A549 treated with DMSO at 1 μM for 4 hours (cell line): Measurements from ENCODE around the gene CLNS1A. TPM values are rescaled to one million over a fixed set of nuclear protein-coding genes. Genes with fewer than 3 reads are reported as not detected.

Experiments used
- total RNA-seq: library from RNA; stranded (reverse); fragments of 200-300 nt; extraction: Qiagen RNA extraction; gene quantifications from 5 replicates; pipeline ENCODE4 v1.2.3, GENCODE V29; 2022; ENCODE audit warnings: low read depth

Gene CLNS1A, protein sequence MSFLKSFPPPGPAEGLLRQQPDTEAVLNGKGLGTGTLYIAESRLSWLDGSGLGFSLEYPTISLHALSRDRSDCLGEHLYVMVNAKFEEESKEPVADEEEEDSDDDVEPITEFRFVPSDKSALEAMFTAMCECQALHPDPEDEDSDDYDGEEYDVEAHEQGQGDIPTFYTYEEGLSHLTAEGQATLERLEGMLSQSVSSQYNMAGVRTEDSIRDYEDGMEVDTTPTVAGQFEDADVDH
- total RNA-seq = 151 to 186 TPM (median 166 TPM) in 5 replicates

DNA sequence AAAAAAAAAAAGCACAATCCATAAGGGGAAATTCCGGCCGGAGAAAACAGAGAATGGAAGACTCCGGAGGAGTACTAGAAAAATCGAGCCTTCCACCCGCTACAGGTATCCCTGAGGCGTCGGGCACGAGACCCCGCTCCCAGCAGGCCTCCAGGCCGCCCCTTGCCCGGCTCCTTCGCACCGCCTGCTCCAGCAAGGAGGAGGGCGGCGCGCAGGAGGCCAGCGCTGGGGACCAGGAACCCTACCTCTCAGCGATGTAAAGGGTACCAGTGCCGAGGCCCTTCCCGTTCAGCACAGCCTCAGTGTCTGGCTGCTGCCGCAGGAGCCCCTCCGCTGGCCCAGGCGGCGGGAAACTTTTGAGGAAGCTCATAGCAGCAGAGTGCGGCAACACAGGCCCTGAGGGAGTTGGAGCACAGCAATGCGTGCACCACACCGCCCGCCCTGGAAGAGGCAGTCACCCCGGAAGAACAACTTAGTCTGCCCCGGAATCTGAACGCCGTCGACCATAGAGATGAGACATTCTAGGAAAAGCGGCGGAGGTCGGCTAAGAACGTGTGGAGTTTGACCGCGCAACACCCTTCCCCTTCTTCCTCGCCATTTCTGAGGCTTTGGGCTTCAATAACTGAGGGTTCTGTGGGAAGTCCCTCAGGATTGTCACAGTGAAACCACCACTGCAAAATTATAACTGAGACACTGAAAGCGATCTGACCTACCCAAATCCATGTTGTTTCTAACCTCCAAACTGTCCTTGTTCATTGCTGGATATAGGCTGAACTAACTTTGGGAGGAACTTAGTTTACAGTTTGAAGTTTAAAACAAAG, at the start of gene CLNS1A:
Gene CLNS1A, minus strand, starts transcription at position 450 of the 821 bp plus-strand sequence. Its CDS starts 80 bp downstream, at position 370.

DNA sequence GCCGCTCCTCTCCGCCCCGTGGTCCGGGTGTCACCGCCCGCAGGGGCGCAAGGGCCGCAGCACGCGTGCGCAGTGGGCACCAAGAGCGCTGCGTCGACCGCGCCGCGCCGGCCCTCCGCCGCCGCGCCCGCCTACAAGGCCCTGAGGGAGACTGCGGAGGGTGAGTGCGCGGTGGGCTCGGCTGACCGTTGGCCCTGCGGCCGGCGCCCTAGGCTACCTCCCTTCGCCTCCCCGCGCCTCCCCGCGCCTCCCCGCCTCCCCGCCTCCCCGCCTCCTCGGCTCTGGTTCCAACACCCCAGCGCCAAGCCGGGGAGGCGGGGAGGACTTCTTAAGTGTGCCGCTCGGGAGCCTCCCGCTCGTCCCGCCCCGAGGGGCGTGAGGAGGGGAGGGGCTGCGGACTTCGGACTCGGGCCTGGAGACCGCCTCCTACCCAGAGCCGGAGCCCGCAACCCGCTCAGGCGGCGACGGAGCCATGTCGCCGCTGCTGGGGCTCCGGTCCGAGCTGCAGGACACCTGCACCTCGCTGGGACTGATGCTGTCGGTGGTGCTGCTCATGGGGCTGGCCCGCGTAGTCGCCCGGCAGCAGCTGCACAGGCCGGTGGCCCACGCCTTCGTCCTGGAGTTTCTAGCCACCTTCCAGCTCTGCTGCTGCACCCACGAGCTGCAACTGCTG, 47.9 kb downstream of the CLNS1A start, which contains the start of gene AQP11:
Gene AQP11, plus strand, starts transcription at position 433 of the 673 bp plus-strand sequence. Its CDS starts 40 bp downstream, at position 473.

Other genes starting within 250 kb of the CLNS1A start
- 20.1 to 26.8 TPM (median 24.4 TPM) in 5 replicates for gene PAK1, start 163.7 kb downstream of the CLNS1A start, total RNA-seq
- 1.7 to 2.7 TPM (median 2.4 TPM) in 5 replicates for gene AQP11, start 47.8 kb downstream of the CLNS1A start, total RNA-seq
- 13.9 to 25.1 TPM (median 18.0 TPM) in 5 replicates for gene RSF1, start 182.9 kb upstream of the CLNS1A start, total RNA-seq
- 23.5 to 30.4 TPM (median 26.3 TPM) in 5 replicates for gene AAMDC, start 183.3 kb upstream of the CLNS1A start, total RNA-seq